Measurements from ENCODE around the gene FKBP14. TPM values are rescaled to one million over a fixed set of nuclear protein-coding genes. Genes with fewer than 3 reads are reported as not detected.
A peak's percentile ranks its signal among the peaks of the same experiment; 100 is the strongest.

The FKBP14 gene, protein sequence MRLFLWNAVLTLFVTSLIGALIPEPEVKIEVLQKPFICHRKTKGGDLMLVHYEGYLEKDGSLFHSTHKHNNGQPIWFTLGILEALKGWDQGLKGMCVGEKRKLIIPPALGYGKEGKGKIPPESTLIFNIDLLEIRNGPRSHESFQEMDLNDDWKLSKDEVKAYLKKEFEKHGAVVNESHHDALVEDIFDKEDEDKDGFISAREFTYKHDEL
- polyA plus RNA-seq (2011; rRNA removed) (17.7 and 22.8 TPM in 2 replicates), polyA plus RNA-seq (2017; fragmentation: RNase III; extraction: RNeasy Plus Mini Kit Qiagen cat#74134 plus additional on column Dnase treatment) (10.6 to 11.1 TPM (median 10.7 TPM) in 3 replicates), polyA minus RNA-seq (2011; rRNA and poly(A)+ RNA removed) (4.7 and 6.4 TPM in 2 replicates)
- 3.7 and 3.9 TPM in 2 replicates for polyA plus RNA-seq (2012; cell fraction: cytosol; rRNA removed)
- 1.6 and 2.3 TPM in 2 replicates for polyA plus RNA-seq (2012; cell fraction: nucleus; rRNA removed)

DNA sequence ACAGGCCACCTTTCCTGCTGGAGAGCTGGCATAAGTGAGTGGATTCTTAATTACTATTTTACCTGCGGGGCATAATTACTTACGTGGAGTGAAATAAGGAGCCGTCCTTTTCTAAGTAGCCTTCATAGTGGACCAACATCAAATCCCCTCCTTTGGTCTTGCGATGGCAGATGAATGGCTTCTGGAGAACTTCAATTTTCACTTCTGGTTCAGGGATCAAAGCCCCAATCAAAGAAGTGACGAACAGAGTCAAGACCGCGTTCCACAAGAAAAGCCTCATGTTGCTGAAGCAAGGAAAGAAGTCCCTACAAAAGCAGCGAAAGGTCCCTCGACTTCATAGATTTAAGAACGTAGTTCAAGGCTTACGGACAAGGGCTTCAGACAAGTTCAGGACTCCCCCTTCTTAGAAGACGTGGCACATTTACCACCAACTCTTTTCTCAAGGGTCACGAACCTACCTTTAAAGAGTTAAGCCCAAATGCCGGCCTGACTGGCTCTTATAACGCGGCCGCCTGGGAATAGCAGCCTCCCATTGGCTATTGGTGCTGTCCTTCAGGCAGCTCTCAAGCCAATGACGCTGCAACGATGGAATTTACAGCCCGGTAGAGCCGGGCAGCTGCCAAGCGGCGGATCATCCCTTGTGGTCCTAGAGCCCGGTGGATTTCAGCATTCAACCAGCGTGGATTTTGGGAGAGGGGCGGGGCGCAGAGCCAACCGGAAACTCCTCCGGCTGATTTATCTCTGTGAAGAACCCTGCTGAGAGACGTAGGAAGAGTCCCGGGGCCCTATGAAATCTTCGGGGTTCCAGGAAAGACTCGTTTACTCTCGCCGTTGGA is at the start of gene FKBP14:
Gene FKBP14 (minus strand): TSS at position 474 of the 836 bp plus-strand sequence. CDS start 194 bp downstream, at position 280.
- TF ChIP-seq PHF8 (IDR thresholded peaks at IDR 0.05; ENCODE audit: borderline replicate concordance, low read depth) = 0 out of 2 replicates have a peak, but pooled peaks have one; percentile 31
- no peak for TF ChIP-seq EP300 (IDR thresholded peaks at IDR 0.05)
- TF ChIP-seq ZNF302 (CRISPR knock-in tag; IDR thresholded peaks at IDR 0.05) = no peak
- TF ChIP-seq, protein P1, sequence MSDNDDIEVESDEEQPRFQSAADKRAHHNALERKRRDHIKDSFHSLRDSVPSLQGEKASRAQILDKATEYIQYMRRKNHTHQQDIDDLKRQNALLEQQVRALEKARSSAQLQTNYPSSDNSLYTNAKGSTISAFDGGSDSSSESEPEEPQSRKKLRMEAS (IDR thresholded peaks at IDR 0.05) = peak; percentile 69
- no peak for TF ChIP-seq JUNB (IDR thresholded peaks at IDR 0.05)
- TF ChIP-seq, protein P2, sequence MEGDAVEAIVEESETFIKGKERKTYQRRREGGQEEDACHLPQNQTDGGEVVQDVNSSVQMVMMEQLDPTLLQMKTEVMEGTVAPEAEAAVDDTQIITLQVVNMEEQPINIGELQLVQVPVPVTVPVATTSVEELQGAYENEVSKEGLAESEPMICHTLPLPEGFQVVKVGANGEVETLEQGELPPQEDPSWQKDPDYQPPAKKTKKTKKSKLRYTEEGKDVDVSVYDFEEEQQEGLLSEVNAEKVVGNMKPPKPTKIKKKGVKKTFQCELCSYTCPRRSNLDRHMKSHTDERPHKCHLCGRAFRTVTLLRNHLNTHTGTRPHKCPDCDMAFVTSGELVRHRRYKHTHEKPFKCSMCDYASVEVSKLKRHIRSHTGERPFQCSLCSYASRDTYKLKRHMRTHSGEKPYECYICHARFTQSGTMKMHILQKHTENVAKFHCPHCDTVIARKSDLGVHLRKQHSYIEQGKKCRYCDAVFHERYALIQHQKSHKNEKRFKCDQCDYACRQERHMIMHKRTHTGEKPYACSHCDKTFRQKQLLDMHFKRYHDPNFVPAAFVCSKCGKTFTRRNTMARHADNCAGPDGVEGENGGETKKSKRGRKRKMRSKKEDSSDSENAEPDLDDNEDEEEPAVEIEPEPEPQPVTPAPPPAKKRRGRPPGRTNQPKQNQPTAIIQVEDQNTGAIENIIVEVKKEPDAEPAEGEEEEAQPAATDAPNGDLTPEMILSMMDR (IDR thresholded peaks at IDR 0.05) = no peak
- TF ChIP-seq MYC (IDR thresholded peaks at IDR 0.05; ENCODE audit: borderline replicate concordance, low read length) = 0 out of 2 replicates have a peak, but pooled peaks have one; percentile 12
- no peak for TF ChIP-seq NPAS2 (CRISPR knock-in tag; IDR thresholded peaks at IDR 0.05; ENCODE audit: borderline replicate concordance)
- TF ChIP-seq, protein P3, sequence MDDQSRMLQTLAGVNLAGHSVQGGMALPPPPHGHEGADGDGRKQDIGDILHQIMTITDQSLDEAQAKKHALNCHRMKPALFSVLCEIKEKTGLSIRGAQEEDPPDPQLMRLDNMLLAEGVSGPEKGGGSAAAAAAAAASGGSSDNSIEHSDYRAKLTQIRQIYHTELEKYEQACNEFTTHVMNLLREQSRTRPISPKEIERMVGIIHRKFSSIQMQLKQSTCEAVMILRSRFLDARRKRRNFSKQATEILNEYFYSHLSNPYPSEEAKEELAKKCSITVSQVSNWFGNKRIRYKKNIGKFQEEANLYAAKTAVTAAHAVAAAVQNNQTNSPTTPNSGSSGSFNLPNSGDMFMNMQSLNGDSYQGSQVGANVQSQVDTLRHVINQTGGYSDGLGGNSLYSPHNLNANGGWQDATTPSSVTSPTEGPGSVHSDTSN (IDR thresholded peaks at IDR 0.05) = peak; percentile 98
- peak in 1 of 2 experiments; percentile 60; a peak in 2 of 5 replicates for TF ChIP-seq JUN (IDR thresholded peaks at IDR 0.05)
- TF ChIP-seq ZFP36 (IDR thresholded peaks at IDR 0.05; ENCODE audit: borderline replicate concordance, partially characterized antibody) = no peak
- TF ChIP-seq CHD2 (IDR thresholded peaks at IDR 0.05; ENCODE audit: low read length, partially characterized antibody) = no peak
- TF ChIP-seq FOSB (CRISPR knock-in tag; IDR thresholded peaks at IDR 0.05) = no peak
- no peak for TF ChIP-seq HOXB13 (CRISPR knock-in tag; IDR thresholded peaks at IDR 0.05; ENCODE audit: low read depth)
- TF ChIP-seq HOXA7 (CRISPR knock-in tag; IDR thresholded peaks at IDR 0.05) = no peak
- TF ChIP-seq, protein P4, sequence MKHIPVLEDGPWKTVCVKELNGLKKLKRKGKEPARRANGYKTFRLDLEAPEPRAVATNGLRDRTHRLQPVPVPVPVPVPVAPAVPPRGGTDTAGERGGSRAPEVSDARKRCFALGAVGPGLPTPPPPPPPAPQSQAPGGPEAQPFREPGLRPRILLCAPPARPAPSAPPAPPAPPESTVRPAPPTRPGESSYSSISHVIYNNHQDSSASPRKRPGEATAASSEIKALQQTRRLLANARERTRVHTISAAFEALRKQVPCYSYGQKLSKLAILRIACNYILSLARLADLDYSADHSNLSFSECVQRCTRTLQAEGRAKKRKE (CRISPR knock-in tag; IDR thresholded peaks at IDR 0.05; ENCODE audit: low read depth) = no peak
- TF ChIP-seq, protein P5, sequence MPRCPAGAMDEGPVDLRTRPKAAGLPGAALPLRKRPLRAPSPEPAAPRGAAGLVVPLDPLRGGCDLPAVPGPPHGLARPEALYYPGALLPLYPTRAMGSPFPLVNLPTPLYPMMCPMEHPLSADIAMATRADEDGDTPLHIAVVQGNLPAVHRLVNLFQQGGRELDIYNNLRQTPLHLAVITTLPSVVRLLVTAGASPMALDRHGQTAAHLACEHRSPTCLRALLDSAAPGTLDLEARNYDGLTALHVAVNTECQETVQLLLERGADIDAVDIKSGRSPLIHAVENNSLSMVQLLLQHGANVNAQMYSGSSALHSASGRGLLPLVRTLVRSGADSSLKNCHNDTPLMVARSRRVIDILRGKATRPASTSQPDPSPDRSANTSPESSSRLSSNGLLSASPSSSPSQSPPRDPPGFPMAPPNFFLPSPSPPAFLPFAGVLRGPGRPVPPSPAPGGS (IDR thresholded peaks at IDR 0.05) = 0 out of 3 replicates have a peak, but pooled peaks have one; percentile 31
- TF ChIP-seq CHD4 (IDR thresholded peaks at IDR 0.05; ENCODE audit: borderline replicate concordance) = no peak
- peak; percentile 96 to 100 for DNase-seq (ENCODE audit: low read depth in 1 of 2, low spot score in 1 of 2)
- ChIA-PET CTCF (interaction anchor here (2.1 kb wide), 1 partner anchor 36 kb away, joined by 9 read pairs; no protein-coding TSS in a partner anchor), POLR2A (interaction anchor here (1.0 to 1.5 kb wide), 3 partner anchors 14 to 38 kb away, joined by 4 to 8 read pairs (median 4); partner anchors contain the start of gene SCRN1)
- 3% methylated on average over 35 of the region's 35 CpGs for WGBS (ENCODE audit: missing lambda C conversion rate)
- H3K27ac ChIP-seq = peak within 1 kb of the TSS; percentile 76 to 94
- H3K4me2 ChIP-seq = peak within 1 kb of the TSS; percentile 86
- peak; percentile 90 to 94 for ATAC-seq
- no peaks in the 10 kb centered on the region for H3K9me3 ChIP-seq
- no peak for FAIRE-seq
- H3K4me1 ChIP-seq = peaks cover 13% of the 10 kb centered on the region; the same call in 2 of the 3 replicates
- peak within 1 kb of the TSS; percentile 71 for H3K4me3 ChIP-seq

All from A549 (cell line).